ENCODE data around the gene SCN5A.

SCN5A gene

GRCh38 chr3:38620236-38620635, 29.3 kb downstream of the SCN5A start:
- DNase-seq: no peak

DNA sequence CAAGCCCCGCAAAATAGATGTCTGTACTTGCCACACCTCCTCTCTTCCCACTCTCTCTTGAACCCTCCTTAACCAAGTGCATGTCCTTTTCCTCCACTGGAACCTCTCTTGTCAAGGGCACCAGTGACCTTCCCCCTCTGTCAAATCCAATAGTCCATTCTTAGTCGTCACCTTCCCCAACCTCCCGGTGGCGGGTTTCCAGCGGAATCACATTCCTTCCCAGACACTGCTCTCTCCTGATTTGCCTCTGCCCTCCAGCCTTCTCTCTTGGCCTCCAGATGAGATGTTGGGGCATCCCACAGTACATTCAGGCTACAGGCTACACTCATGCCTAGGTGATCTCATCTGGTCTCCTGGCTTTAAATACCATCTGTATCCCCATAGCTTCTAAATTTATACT, 31.1 kb downstream of the SCN5A start:
- no peak for DNase-seq

GRCh38 chr3:38617586-38617985, 31.9 kb downstream of the SCN5A start:
- DNase-seq: no peak

DNA sequence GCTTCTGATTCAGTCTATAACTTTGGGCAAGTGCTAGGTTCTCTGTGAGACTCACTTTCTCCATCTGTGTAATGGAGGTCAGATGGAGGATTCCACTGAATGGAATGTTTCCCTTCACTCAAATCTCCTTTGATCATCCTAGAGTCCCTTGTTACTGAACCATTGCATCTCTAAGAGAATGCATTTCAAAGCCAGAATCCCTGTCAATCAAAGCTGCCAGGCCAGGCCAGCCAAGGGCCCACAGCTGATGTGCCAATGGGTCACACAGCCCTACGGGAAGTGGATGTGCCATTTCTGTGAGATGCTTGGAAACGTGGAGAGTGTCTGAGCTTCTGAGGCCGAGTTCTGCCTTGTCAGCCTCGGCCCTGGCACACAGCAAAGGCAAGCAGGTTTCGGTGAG, 32.4 kb downstream of the SCN5A start:
- DNase-seq: no peak

GRCh38 chr3:38616658-38617057, 32.8 kb downstream of the SCN5A start:
- no peak for DNase-seq

GRCh38 chr3:38616111-38616510, 33.4 kb downstream of the SCN5A start:
- DNase-seq: no peak

DNA sequence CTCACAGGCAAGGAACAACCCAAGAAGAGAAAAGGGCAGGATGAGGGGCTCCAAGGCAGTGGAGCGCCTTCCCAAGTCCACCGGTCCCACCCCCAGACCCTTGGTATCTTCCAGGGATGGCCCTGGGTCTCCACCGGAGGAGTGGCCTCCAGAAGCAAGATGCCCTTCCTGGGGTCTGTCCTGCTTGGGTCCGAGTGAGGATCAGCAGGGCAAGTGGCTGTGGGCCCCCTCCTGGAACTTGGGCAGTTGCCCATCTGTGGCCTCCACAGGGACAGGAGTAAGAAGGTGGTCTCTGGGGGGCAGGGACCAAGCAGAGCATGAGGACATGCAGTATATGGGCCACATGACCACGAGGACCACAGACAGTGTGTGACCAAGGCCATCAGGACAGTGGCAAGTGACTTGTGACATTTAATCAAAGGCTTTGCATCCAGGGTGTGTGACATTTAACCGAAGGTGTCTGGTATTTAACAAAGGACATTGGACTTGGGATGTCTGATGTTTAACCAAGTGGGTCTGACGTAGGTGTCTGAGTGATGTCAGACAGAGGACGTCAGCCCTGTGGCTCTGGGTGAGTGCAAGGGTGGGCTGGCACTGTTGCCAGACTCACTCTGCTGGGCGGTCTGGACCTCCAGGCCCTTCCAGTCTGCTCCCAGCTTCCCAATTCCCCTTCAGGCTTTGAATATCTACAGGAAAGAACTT, 34.7 kb downstream of the SCN5A start:
- no peak for DNase-seq

- DNase-seq: no peak
Measured at GRCh38 chr3:38614091-38614490, 35.4 kb downstream of the SCN5A start.

GRCh38 chr3:38613426-38613825, 36.1 kb downstream of the SCN5A start:
- DNase-seq: no peak

DNA sequence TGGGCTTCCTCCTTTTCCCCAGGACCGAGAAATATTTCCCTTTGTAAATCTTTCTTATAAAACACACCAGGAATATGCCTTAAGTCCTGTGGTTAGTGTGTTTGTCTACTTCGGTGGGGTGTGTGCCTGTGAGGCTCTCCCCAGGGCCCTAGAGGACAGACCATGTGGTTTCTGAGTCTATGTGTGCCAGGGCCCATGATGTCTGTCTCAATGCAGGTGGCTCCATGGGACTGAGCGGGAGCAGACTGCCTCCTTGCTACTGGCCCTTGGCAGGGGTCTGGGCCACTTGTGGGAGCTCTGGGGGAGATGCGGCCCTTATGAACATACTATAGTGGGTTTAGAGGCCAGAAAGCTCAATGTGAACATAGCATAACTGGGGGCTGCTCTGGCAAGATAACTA, 37.6 kb downstream of the SCN5A start:
- DNase-seq: no peak

DNA sequence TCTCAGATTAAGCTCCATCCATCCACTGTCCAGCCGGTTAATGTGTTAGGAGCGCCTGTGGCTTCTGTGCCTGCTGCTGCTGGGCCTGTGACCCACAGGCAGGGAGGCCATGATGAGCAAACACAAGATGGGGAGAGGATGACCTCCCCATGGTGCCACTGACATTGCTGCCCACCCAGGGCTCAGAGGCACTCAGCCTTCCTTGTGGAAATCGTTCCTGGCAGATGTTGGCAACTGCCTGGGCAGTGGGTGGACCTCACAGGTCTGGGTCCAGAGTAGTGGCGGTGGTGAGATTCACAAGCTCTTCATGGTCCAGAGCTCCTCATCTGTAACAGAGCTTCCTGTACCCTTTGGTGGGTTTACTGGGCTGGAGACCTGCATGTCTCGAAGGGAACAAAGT, 38.6 kb downstream of the SCN5A start:
- no peak for DNase-seq

- no peak for DNase-seq
Measured at GRCh38 chr3:38610436-38610835, 39.1 kb downstream of the SCN5A start.

GRCh38 chr3:38609386-38610111, 39.9 kb downstream of the SCN5A start:
- DNase-seq: no peak

DNA sequence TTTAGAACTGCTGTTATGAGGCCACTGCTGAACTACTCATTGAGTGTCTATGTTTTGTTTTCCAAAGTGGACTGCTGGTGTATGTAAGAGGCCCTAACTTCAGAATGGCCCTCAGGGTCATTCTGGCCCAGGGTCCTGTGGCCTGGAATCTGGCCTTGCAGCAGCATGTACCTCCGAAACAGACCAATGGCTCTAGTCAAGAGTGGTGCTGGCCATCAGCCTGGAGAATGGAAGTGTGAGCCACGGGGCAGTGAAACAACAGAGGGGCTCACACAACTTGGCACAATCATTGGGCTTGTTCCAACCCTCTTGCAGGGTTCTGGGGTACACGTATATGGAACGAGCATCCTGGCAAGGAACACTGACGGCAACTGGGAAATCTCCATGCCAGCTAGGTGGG, 40.5 kb downstream of the SCN5A start:
- DNase-seq: no peak

- no peak for DNase-seq
Measured at GRCh38 chr3:38608086-38608775, 41.3 kb downstream of the SCN5A start.

- DNase-seq: no peak
Measured at GRCh38 chr3:38606561-38606960, 42.9 kb downstream of the SCN5A start.

DNA sequence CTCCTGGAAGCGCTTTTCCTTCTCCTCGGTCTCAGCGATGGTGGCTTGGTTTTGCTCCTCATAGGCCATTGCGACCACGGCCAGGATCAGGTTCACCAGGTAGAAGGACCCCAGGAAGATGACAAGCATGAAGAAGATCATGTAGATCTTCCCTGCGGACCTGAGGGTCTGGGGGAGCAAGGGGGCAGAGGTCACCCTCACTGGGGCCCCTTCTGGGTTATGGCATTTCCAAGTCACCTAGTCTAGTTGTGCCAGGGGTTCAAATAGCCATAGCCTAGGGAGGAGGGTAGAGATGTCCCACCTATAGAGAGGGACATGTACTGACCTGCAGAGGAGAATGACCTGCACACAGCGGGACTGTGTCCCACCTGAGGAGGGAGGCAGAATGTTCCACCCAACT, 43.5 kb downstream of the SCN5A start:
- DNase-seq: no peak

DNA sequence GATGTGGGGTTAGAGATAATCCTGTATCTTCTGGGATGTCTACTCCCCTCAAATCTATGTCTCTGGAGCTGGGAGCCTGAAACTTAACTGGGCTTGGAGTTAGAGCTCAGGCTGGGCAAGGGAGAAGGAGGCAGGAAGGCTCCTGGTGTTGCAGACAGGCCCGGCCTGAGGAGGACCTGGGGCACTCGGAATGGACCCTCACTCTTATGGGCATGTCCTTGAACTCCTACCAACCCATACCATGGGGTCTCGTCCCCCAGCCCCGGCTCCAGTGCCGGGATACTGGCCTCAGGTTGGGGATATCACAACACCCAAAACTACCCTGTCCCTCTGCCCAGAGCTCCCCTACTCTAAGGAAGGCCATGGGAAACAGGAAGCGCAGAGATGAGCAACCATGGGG, 45.2 kb downstream of the SCN5A start:
- no peak for DNase-seq

- no peak for DNase-seq
Measured at GRCh38 chr3:38603731-38604131, 45.8 kb downstream of the SCN5A start.

DNA sequence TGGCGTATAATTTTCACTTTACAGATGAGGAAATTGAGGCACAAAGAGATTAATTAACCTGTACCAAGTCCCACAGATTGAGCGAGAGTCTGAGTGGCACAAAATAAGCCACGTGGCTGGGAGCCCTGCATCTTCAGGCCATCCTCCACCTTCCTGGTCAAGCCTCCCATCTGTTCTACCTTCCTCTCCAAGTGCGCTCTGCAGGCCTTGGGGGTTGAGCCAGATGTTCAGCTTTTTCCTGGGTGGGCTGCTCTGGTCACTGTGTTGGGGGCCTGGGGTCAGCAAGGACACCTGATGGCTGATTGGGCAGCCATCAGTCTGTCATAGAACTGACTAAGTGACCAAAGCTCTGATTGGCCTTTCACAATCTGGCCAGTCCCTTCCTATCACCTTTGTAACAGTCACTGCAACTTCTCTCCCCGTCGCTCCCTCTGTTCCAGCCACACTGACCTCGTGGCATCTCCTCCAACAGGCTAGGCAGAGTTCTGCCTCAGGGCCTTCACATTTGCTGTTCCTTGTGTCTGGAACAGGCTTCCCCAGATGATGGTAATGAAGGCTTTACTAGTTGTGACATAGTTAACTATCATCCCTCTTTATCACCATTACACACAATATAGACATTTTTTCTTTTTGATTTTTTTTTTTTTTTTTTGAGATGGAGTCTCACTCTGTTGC, 46.8 kb downstream of the SCN5A start:
- DNase-seq: no peak

DNA sequence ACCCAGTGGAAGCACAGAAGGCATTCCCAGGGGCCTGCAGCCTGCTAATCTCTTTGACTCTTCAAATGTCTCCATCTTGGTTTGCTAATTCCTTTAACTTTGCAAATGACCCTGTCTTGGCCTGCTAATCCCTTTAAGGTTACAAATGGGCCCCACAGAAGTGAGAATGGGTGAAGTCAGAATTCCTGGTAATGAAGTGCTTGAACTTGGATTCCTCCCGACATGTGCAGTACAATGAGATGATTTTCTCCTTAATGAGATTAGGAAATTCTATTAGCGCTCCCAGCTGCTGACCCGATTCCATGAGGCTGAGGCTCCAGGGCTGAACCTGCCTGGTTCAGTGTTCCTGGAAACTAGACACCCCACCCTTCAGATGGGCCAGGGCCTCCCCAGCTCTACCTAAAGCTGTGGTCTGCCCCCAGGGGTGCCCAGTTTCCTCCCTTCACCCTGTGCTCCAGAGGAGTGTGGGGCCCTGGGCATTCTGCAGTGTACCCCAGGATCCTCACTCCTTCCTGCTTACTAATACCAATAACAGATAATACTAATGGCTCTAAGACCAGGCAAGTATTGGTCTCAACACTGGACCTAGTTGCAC, 47.4 kb downstream of the SCN5A start:
- DNase-seq: no peak

GRCh38 chr3:38600551-38600950, 48.9 kb downstream of the SCN5A start:
- DNase-seq: no peak

GRCh38 chr3:38599886-38600285, 49.6 kb downstream of the SCN5A start:
- DNase-seq: no peak
